ENCODE data around the gene TNFRSF8. TPM values are rescaled to one million over a fixed set of nuclear protein-coding genes. Genes with fewer than 3 reads are reported as not detected.

TNFRSF8 gene
- total and polyA plus RNA-seq, 2 of the 4 experiments (the other 2 are of a cell fraction) = under 0.01 to 0.31 TPM

GRCh38 chr1:12016182-12016581, 46.9 kb upstream of the TNFRSF8 start:
- Histone ChIP-seq H3K9me3 (ENCODE audit: control insufficient read depth, insufficient read depth, low read length) (no peaks in the 10 kb centered on the region), H3K4ac (ENCODE audit: low read depth, low read length) (no peak overlapping the region), H4K91ac (ENCODE audit: insufficient read depth, low read depth, low read length) (no peak overlapping the region), H3K79me1 (ENCODE audit: low read depth in 1 of 2, low read length in 2 of 2) (peaks cover 0 to 13% of the 10 kb centered on the region in 2 experiments; a peak in 3 of 4 replicates), H3K27me3 (ENCODE audit: control insufficient read depth, insufficient read depth, low read length) (no peaks in the 10 kb centered on the region), H2BK20ac (ENCODE audit: low read depth, low read length) (no peak overlapping the region), H2BK5ac (ENCODE audit: low read depth, low read length, poor library complexity, severe bottlenecking) (no peak overlapping the region), H4K8ac (ENCODE audit: low read depth in 2 of 2, low read length in 2 of 2) (no peak overlapping the region), H3K14ac (replicated peaks; ENCODE audit: low read depth, low read length) (no peak overlapping the region), H3K9me1 (ENCODE audit: insufficient read depth, low read length) (no peaks in the 10 kb centered on the region; the same call in 1 of the 2 replicates), H2BK120ac (ENCODE audit: low read depth, low read length) (no peak overlapping the region), H4K20me1 (ENCODE audit: insufficient read depth, low read length) (no peaks in the 10 kb centered on the region), H4K5ac (ENCODE audit: low read depth, low read length) (no peak overlapping the region), H3K56ac (ENCODE audit: extremely low read depth, insufficient read depth, low read length) (no peak overlapping the region), H3K9ac (ENCODE audit: low read depth, low read length) (no peak overlapping the region), H3K18ac (ENCODE audit: low read depth, low read length) (no peak overlapping the region), H2AFZ (replicated peaks; ENCODE audit: low read length, poor library complexity) (no peak overlapping the region), H3K4me2 (ENCODE audit: low read depth, low read length) (no peak overlapping the region), H2AK9ac (replicated peaks; ENCODE audit: low read depth, low read length, poor library complexity) (no peak overlapping the region), H3K36me3 (ENCODE audit: control insufficient read depth, insufficient read depth, low read length) (peaks cover 18% of the 10 kb centered on the region), H3K4me1 (ENCODE audit: control insufficient read depth, insufficient read depth, low read length) (peaks cover 2% of the 10 kb centered on the region; the same call in 1 of the 2 replicates), H3K27ac (ENCODE audit: insufficient read depth, low read length) (no peak overlapping the region), H2AK5ac (ENCODE audit: low read depth, low read length) (no peak overlapping the region), H3K4me3 (ENCODE audit: insufficient read depth, low read depth, low read length) (no peak overlapping the region), H3K23ac (ENCODE audit: low read depth, low read length) (no peak overlapping the region), H2BK15ac (ENCODE audit: low read depth, low read length) (no peak overlapping the region)
- in situ Hi-C loops (cut with MboI; ENCODE audit: low sequenced_read_pairs) (no loop called here), dilution Hi-C loops (cut with HindIII; ENCODE audit: low sequenced_read_pairs, unreplicated experiment) (no loop called here), intact Hi-C loops (cut with micrococcal nuclease) (loop anchor here (5.0 kb wide), 1 partner anchor 191 kb away; no protein-coding TSS in a partner anchor)
- ATAC-seq (ENCODE audit: low read depth) = no peak
- DNase-seq = no peak
- no TSS peak for BruUV-seq (replicated peaks)
- TF ChIP-seq CHD1 (IDR thresholded peaks at IDR 0.05; ENCODE audit: low read depth, low read length) (no peak), SMC3 (IDR thresholded peaks at IDR 0.05; ENCODE audit: low read depth, low read length) (no peak), RFX5 (IDR thresholded peaks at IDR 0.05; ENCODE audit: low read depth, low read length) (no peak), MAFK (IDR thresholded peaks at IDR 0.05; ENCODE audit: low read depth, low read length) (no peak), BHLHE40 (IDR thresholded peaks at IDR 0.05; ENCODE audit: low read depth, low read length) (no peak), ELK1 (IDR thresholded peaks at IDR 0.05; ENCODE audit: borderline replicate concordance, low read depth, low read length) (no peak), RCOR1 (IDR thresholded peaks at IDR 0.05; ENCODE audit: insufficient replicate concordance, low read length) (no peak), RAD21 (IDR thresholded peaks at IDR 0.05; ENCODE audit: low read length) (no peak), POLR2A (IDR thresholded peaks at IDR 0.05; ENCODE audit: low read depth, low read length) (no peak), CTCF (conservative IDR thresholded peaks at IDR 0.05; ENCODE audit: low read depth, low read length) (no peak)
- CTCF ChIA-PET = no interaction called here
- POLR2A ChIA-PET (ENCODE audit: unreplicated experiment) = no interaction called here
- no CpG with 5 or more reads among the region's 3 CpGs for WGBS, 2 experiments (ENCODE audit: extremely low coverage in 2 of 2, insufficient read length in 1 of 2)

All from IMR-90 (cell line).